Activated naive CD8-positive, alpha-beta T cell treated with anti-CD3 and anti-CD28 coated beads, Interleukin-2, amount 50 U/mL, for 16 hours (primary cell): Measurements from ENCODE around the gene VAC14.
"Not testable (repeated sequence)": the region's sequence is repeated elsewhere in the genome, so short reads cannot be mapped to it uniquely, and the experiment has no call there.

ENCODE experiments used
- DNase-seq: peaks from one replicate; pipeline ENCODE4 v3.0.0-alpha.2; 2020; ENCODE audit warnings: low read depth, low spot score

VAC14 gene

DNA sequence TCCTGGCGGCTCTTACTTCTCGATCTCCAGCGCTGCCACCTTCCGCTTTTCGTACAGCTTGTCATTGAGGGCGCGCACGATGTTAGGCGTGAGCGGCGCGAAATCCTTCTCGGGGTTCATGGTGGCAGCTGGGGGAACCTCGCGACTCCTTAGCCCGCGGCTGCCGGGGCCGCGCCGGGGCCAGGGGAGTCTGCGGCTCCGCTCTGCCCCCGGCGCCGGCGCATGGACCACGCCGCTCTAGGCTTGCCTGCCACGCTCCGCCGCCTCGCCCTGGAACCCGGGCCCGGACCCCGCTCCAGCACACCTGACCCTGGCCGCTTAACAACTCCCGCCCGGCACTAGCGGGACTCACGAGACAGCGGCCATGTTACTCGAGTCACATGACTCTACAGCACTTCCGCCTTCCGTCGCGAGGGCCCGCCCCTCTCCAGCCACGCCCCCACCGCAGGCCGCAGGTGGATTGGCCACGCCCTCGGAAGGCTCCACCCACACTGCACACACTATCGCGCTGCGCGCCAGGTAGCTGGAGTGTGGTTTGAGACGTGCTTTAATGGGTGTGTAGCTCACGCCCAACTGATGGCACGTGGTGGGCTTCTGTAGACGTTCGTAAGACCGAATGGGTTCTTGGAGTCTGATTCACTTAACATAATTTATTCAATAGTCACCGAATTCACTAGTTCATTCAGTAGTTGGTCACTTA is at the start of gene VAC14:
Gene VAC14, minus strand, starts transcription at position 378 of the 700 bp plus-strand sequence. Its CDS starts 258 bp downstream, at position 120.
- peak; percentile 91 for DNase-seq

- not testable (repeated sequence) for DNase-seq
Observed at GRCh38 chr16:70823498-70824118, 22.6 kb upstream of the VAC14 start.

DNA sequence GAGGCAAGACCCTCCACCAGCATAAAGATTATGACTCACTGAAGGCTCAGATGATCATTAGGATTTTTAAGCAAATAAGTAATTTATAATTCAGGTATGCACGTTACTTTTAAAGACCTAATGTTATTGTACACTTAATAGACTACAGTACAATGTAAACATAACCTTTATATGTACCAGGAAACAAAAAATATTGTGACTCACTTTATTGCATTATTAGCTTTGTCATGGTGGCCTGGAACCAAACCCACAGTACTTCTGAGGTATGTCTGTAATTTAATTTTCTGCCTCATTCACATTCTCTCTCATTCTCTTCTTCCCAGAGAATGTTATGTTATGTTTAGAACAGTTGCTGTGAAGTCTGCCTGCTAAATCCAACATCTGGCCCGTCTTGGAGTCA is 21.8 kb upstream of the VAC14 start:
- DNase-seq = not testable (repeated sequence)

- not testable (repeated sequence) for DNase-seq
Observed at GRCh38 chr16:70818088-70818487, 17.1 kb upstream of the VAC14 start.

DNA sequence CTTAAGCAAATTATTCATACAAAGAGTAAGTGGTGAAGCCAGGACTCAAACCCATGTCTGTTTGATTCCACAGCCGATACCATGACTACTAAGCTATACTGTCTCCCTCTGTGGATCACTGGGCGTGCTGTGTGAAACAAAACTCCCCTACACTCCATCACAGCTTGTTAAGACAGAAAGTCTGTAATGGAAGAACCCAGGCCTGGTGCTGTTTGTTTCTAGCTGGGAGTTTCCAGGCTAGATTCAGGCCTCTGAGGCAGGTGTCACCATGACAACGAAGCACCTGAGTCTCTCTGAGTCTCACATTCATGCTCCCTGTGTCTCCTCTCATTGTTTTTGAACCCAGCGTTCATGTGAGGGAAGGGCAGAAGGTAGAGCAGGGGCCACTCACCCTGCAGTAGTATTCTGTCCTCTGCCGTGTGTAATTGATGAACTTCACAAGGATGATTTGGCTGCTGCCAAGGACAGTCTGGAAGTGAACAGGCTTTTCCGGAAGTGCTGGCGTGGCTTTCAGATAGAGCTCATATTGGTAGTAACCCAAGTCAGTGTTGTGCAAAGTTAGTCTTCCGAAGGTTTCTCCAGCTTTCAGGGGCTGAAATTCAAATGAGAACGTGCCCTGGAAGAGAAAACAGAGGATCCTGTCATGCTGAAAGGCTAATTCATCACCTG is 8.6 kb upstream of the VAC14 start:
- no peak for DNase-seq

- no peak for DNase-seq
Observed at GRCh38 chr16:70808371-70808770, 7.4 kb upstream of the VAC14 start.

- no peak for DNase-seq
Observed at GRCh38 chr16:70805787-70806186, 4.8 kb upstream of the VAC14 start.

DNA sequence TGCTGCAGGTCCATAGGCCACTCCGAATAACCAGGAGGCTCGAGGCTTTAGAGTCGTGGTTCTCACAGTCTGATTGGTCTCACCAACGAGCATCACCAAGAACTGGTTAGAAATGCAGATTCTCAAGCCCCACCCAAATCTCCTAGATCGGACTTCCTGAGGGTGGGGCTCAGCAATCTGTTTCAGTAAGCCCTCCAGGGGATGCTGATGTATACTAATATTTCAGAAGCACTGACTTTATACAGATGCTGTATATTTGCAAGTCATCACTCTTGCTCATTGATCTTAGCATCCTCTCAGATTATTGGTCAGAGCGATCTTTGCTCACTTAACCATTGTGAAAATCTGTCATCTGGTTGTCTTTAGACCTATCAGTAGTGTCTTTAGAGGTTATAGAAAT is 4.4 kb upstream of the VAC14 start:
- DNase-seq = no peak

GRCh38 chr16:70804734-70805169 is 3.8 kb upstream of the VAC14 start:
- DNase-seq = no peak

DNA sequence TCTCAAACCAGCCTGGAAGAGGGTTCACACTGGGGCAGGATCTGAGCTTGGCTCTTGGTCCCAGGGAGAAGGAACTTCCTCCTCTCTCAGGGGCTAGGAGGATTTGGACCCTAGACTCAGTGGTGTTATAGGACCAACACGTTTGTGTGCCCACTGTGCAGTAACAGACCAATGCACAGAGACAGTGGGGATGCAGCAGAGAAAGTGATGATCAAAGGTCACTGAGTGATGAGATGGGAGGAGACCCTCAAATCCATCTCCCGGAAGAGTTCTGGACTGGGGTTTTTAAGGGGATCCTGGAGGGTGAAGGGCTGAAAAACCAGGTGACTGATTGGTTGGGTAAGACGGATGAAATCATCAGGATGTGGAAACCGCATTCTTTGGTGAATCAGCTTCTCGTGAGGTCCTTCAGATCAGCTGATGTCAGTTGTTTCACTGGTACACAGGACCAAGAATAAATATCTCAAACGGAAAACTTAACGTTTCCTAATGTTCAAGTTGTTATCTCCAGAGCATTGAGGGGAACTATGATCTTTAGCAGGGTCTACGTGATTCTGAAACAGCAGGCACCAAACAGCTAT is 3.3 kb upstream of the VAC14 start:
- no peak for DNase-seq

GRCh38 chr16:70803319-70803718 is 2.4 kb upstream of the VAC14 start:
- no peak for DNase-seq

DNA sequence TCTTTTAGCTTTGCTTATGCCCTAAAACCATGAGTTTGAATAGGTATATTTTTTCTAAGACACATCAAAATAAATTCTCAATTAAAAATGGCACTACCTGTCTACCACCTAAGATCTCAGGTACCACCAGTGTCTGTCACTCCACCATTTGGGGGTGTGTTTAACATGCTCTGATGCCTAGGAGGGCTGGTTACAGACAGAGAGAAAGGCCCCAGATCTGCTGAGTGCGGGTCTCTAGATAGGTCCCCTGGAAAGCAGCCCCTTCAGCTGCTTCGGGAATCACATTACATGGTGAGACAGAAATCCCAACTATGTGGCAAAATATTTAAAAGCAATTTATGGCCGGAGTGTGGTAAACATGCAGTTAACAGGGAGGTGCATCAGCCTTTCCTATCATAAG is 653 bp upstream of the VAC14 start:
- no peak for DNase-seq

DNA sequence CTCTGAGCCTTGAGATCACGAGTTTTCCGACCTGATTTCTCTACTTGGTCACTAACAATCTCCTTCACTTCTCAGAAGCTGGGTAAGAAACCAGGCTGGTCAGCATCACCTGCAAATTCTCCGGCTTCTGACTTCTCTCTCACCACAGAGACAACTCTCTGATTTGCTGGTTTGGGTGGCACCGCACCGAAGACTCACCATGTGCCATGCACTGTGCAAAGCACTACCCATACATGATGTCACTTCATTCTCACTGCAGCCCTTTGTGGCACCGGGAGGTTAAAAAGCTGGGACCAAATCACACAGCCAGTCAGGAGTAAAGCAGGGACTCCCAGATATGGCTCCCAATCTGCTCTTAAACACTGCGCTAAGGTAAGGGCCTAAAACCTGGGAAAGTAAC is 647 bp downstream of the VAC14 start:
- no peak for DNase-seq

GRCh38 chr16:70796301-70796700 is 4.7 kb downstream of the VAC14 start:
- DNase-seq = no peak

DNA sequence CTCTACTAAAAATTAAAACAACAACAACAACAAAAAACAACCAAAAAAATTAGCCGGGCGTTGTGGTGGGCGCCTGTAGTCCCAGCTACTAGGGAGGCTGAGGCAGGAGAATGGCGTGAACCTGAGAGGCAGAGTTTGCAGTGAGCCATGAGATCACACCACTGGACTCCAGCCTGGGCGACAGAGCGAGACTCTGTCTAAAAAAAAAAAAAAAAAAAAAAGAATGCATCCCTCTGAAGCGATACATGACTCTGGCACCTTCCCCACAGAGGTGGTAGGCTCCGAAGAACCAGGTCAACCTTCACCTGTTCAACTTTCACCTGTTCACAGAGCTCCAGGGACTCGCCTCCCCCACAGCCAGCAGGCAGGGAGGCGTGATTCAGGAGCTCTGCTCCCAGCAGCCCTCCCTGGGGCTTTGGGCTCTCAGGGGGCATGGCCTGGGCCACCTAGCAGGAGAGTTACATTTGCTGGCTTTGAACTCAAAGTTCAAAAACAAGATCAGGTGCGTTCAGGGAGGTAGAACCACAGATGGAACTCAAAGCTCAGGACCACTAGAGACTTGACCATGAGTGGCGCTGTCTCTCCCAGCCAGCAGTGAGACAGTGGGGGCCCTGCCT is 5.6 kb downstream of the VAC14 start:
- DNase-seq = no peak

- no peak for DNase-seq
Observed at GRCh38 chr16:70793851-70794502, 7.0 kb downstream of the VAC14 start.

- no peak for DNase-seq
Observed at GRCh38 chr16:70790815-70791214, 10.1 kb downstream of the VAC14 start.

GRCh38 chr16:70789595-70790447 is 11.1 kb downstream of the VAC14 start:
- DNase-seq = no peak

GRCh38 chr16:70788668-70789594 is 12.0 kb downstream of the VAC14 start:
- DNase-seq = no peak
